IMR-90 (cell line): ENCODE measurements around the gene RAI1. TPM values are rescaled to one million over a fixed set of nuclear protein-coding genes. Genes with fewer than 3 reads are reported as not detected.

Experiments used
- ATAC-seq: fragments of 200-7000 bp; cut with Tn5 transposase; 2 replicates; pipeline ENCODE4 v1.9.1; 2020; ENCODE audit warnings: low read depth, mild to moderate bottlenecking, moderate library complexity
- BruUV-seq: library from RNA; stranded (reverse); fragments of 400-500 nt; replicated peaks from 2 replicates; lab custom pipeline; 2021; lab: Mats Ljungman, UMichigan
- CTCF ChIA-PET: fragments of 300-600 bp; formaldehyde crosslinking; extraction: SDS; loops from one replicate; lab custom pipeline; 2021; ENCODE audit warnings: antibody characterized with exemption; lab: Yijun Ruan, JAX
- POLR2A ChIA-PET: fragments of 300-600 bp; sonication (Branson Sonifier 250); formaldehyde crosslinking; loops from one replicate; lab custom pipeline; 2022; ENCODE audit warnings: antibody characterized with exemption; ENCODE audit not compliant: unreplicated experiment; lab: Charles Lee
- DNase-seq: peaks from one replicate; pipeline ENCODE4 v3.0.0; 2013
- H2AFZ ChIP-seq: replicated peaks from 2 replicates; pipeline ENCODE3; 2013; ENCODE audit warnings: low read length, mild to moderate bottlenecking; ENCODE audit not compliant: poor library complexity
- H2AK5ac ChIP-seq: 2 replicates; pipeline ENCODE4 v1.6.1; 2013; ENCODE audit warnings: low read depth, low read length, inconsistent platforms
- H2AK9ac ChIP-seq: replicated peaks from 2 replicates; pipeline ENCODE3; 2013; ENCODE audit warnings: mild to moderate bottlenecking, low read depth, low read length, moderate library complexity; ENCODE audit not compliant: poor library complexity
- H2BK120ac ChIP-seq: 2 replicates; pipeline ENCODE4 v1.6.1; 2013; ENCODE audit warnings: low read depth, low read length, inconsistent platforms
- H2BK15ac ChIP-seq: 3 replicates; pipeline ENCODE4 v1.6.1; 2013; ENCODE audit warnings: low read depth, low read length, inconsistent platforms
- H2BK20ac ChIP-seq: 2 replicates; pipeline ENCODE4 v1.6.1; 2013; ENCODE audit warnings: low read depth, mild to moderate bottlenecking, inconsistent platforms, low read length, moderate library complexity
- H2BK5ac ChIP-seq: 2 replicates; pipeline ENCODE4 v1.6.1; 2013; ENCODE audit warnings: mild to moderate bottlenecking, low read depth, low read length, inconsistent platforms; ENCODE audit not compliant: poor library complexity, severe bottlenecking
- H3K14ac ChIP-seq: replicated peaks from 2 replicates; pipeline ENCODE4 v1.6.1; 2013; ENCODE audit warnings: low read depth, low read length, inconsistent platforms
- H3K18ac ChIP-seq: 2 replicates; pipeline ENCODE4 v1.6.1; 2013; ENCODE audit warnings: low read depth, low read length, control low read depth
- H3K23ac ChIP-seq: 2 replicates; pipeline ENCODE4 v1.6.1; 2013; ENCODE audit warnings: low read depth, low read length, inconsistent platforms
- H3K27ac ChIP-seq: 2 replicates; pipeline ENCODE4 v1.5.1; 2013; ENCODE audit warnings: mild to moderate bottlenecking, control low read depth, low read length; ENCODE audit not compliant: insufficient read depth
- H3K27me3 ChIP-seq: 2 replicates; pipeline ENCODE4 v1.6.1; 2013; ENCODE audit warnings: low read length; ENCODE audit not compliant: control insufficient read depth, insufficient read depth
- H3K36me3 ChIP-seq: 2 replicates; pipeline ENCODE4 v1.6.1; 2013; ENCODE audit warnings: low read length, mixed read lengths; ENCODE audit not compliant: control insufficient read depth, insufficient read depth
- H3K4ac ChIP-seq: 2 replicates; pipeline ENCODE4 v1.6.1; 2013; ENCODE audit warnings: low read depth, low read length, inconsistent platforms
- H3K4me1 ChIP-seq: 2 replicates; pipeline ENCODE4 v1.6.1; 2013; ENCODE audit warnings: low read length, mixed read lengths; ENCODE audit not compliant: control insufficient read depth, insufficient read depth
- H3K4me2 ChIP-seq: 2 replicates; pipeline ENCODE4 v1.6.1; 2013; ENCODE audit warnings: low read depth, mild to moderate bottlenecking, control low read depth, low read length, moderate library complexity
- H3K4me3 ChIP-seq: 2 replicates; pipeline ENCODE4 v1.5.1; 2013; ENCODE audit warnings: low read depth, mild to moderate bottlenecking, control low read depth, low read length, moderate library complexity; ENCODE audit not compliant: insufficient read depth
- H3K56ac ChIP-seq: 2 replicates; pipeline ENCODE4 v1.6.1; 2013; ENCODE audit warnings: low read length, inconsistent platforms; ENCODE audit not compliant: insufficient read depth; ENCODE audit errors: extremely low read depth
- H3K79me1 ChIP-seq, 2 experiments: 2 replicates each; pipeline ENCODE4 v1.6.1; 2013; ENCODE audit warnings: low read length in 2 of 2, inconsistent platforms in 1 of 2, low read depth in 1 of 2
- H3K9ac ChIP-seq: 2 replicates; pipeline ENCODE4 v1.6.1; 2013; ENCODE audit warnings: low read depth, low read length, control low read depth
- H3K9me1 ChIP-seq: 2 replicates; pipeline ENCODE4 v1.6.1; 2013; ENCODE audit warnings: low read length, inconsistent platforms; ENCODE audit not compliant: insufficient read depth
- H3K9me3 ChIP-seq: 2 replicates; pipeline ENCODE4 v1.6.1; 2013; ENCODE audit warnings: low read length; ENCODE audit not compliant: control insufficient read depth, insufficient read depth
- H4K20me1 ChIP-seq: 2 replicates; pipeline ENCODE4 v1.6.1; 2013; ENCODE audit warnings: low read length, inconsistent platforms; ENCODE audit not compliant: insufficient read depth
- H4K5ac ChIP-seq: 2 replicates; pipeline ENCODE4 v1.6.1; 2013; ENCODE audit warnings: mild to moderate bottlenecking, low read depth, low read length, control low read depth
- H4K8ac ChIP-seq, 2 experiments: 2 replicates each; pipeline ENCODE4 v1.6.1; 2013; ENCODE audit warnings: low read depth in 2 of 2, low read length in 2 of 2, control low read depth in 1 of 2, inconsistent platforms in 1 of 2
- H4K91ac ChIP-seq: 2 replicates; pipeline ENCODE4 v1.6.1; 2013; ENCODE audit warnings: low read depth, low read length, inconsistent platforms; ENCODE audit not compliant: insufficient read depth
- BHLHE40 ChIP-seq: fragments of 150-350 bp; IDR thresholded peaks from 2 replicates; pipeline ENCODE4 v1.6.1; 2016; ENCODE audit warnings: mild to moderate bottlenecking, low read depth, low read length
- CEBPB ChIP-seq: IDR thresholded peaks from 2 replicates; pipeline ENCODE4 v1.6.1; 2012; ENCODE audit warnings: low read depth, low read length, improper control_type of control experiment
- CHD1 ChIP-seq: IDR thresholded peaks from 2 replicates; pipeline ENCODE4 v1.6.1; 2012; ENCODE audit warnings: low read depth, low read length, improper control_type of control experiment
- ELK1 ChIP-seq: fragments of 150-350 bp; IDR thresholded peaks from 2 replicates; pipeline ENCODE4 v1.6.1; 2016; ENCODE audit warnings: low read depth, mild to moderate bottlenecking, low read length, moderate library complexity, borderline replicate concordance
- MAFK ChIP-seq: IDR thresholded peaks from 2 replicates; pipeline ENCODE4 v1.6.1; 2012; ENCODE audit warnings: low read depth, low read length, improper control_type of control experiment
- MXI1 ChIP-seq: IDR thresholded peaks from 2 replicates; pipeline ENCODE4 v1.6.1; 2012; ENCODE audit warnings: low read depth, mild to moderate bottlenecking, low read length, moderate library complexity, borderline replicate concordance
- NFE2L2 ChIP-seq: fragments of 150-350 bp; IDR thresholded peaks from 2 replicates; pipeline ENCODE4 v1.6.1; 2016; ENCODE audit warnings: low read depth, mild to moderate bottlenecking, low read length
- RCOR1 ChIP-seq: IDR thresholded peaks from 2 replicates; pipeline ENCODE4 v1.6.1; 2012; ENCODE audit warnings: mild to moderate bottlenecking, low read length, improper control_type of control experiment; ENCODE audit not compliant: insufficient replicate concordance
- SMC3 ChIP-seq: fragments of 150-350 bp; IDR thresholded peaks from 2 replicates; pipeline ENCODE4 v1.6.1; 2016; ENCODE audit warnings: low read depth, mild to moderate bottlenecking, antibody characterized with exemption, low read length, moderate library complexity
- USF2 ChIP-seq: fragments of 150-350 bp; IDR thresholded peaks from 2 replicates; pipeline ENCODE4 v1.6.1; 2017; ENCODE audit warnings: mild to moderate bottlenecking, antibody characterized with exemption, low read length, low read depth
- WGBS, 2 experiments: methylation state at CpG; one replicate each; pipeline versions ENCODE4 v1.1.5 to v1.1.7; 2013; ENCODE audit warnings: missing lambda C conversion rate in 2 of 2; ENCODE audit not compliant: insufficient read length in 1 of 2; ENCODE audit errors: extremely low coverage in 2 of 2; 5-methylcytosine and 5-hydroxymethylcytosine counted together
- dilution Hi-C: fragments of 300-500 bp; cut with HindIII; formaldehyde crosslinking; loops from one replicate; pipeline ENCODE4 v1.14.3; 2018; ENCODE audit warnings: low sequenced_read_pairs; ENCODE audit not compliant: unreplicated experiment
- in situ Hi-C: fragments of 300-500 bp; cut with MboI; formaldehyde crosslinking; loops from 3 replicates; pipeline ENCODE4 v1.14.3; 2019; ENCODE audit warnings: low sequenced_read_pairs, inconsistent platforms, mixed read lengths
- intact Hi-C: fragments of 100-400 bp; cut with micrococcal nuclease; formaldehyde crosslinking; loops from 2 replicates; pipeline ENCODE4 v1.10.0; 2022
- polyA plus RNA-seq, 3 experiments: library from polyadenylated mRNA; depleted of rRNA; stranded (reverse); fragments of >200 nt; gene quantifications; 2 replicates each; pipeline ENCODE4 v1.2.3, GENCODE V29; 2012; ENCODE audit warnings: low replicate concordance in 1 of 3
- total RNA-seq: library from RNA; depleted of rRNA; stranded (reverse); fragments of >200 nt; gene quantifications from 2 replicates; pipeline ENCODE4 v1.2.3, GENCODE V29; 2012

The RAI1 gene
- total and polyA plus RNA-seq, 2 of the 4 experiments (the other 2 are of a cell fraction), result 1.8 to 10.5 TPM

GRCh38 chr17:17739388-17740066 lies 58.3 kb downstream of the RAI1 start (continued):
- TF ChIP-seq ELK1, result no peak

GRCh38 chr17:17740615-17741348 lies 59.5 kb downstream of the RAI1 start:
- intact Hi-C loops (loop anchor here (10.0 kb wide), 1 partner anchor 386 kb away; no protein-coding TSS in a partner anchor), dilution Hi-C loops (no loop called here), in situ Hi-C loops (no loop called here)
- WGBS, 2 experiments, result 80% methylated on average over 2 of the region's 27 CpGs; no CpG with 5 or more reads in 1 of the 2 experiments
- 0 out of 2 replicates have a peak overlapping the region, but pooled peaks have one; percentile 25 for H3K9ac ChIP-seq
- no peak overlapping the region; the same call in 1 of the 2 replicates for H2BK20ac ChIP-seq
- H4K5ac ChIP-seq, result no peak overlapping the region
- H2BK5ac ChIP-seq, result peak overlapping the region; percentile 7
- H3K56ac ChIP-seq, result no peak overlapping the region
- no TSS peak for BruUV-seq
- H3K4ac ChIP-seq, result peak overlapping the region; percentile 92
- H3K18ac ChIP-seq, result no peak overlapping the region
- H3K23ac ChIP-seq, result peak overlapping the region; percentile 79; the same call in 1 of the 2 replicates
- CTCF ChIA-PET, result no interaction called here
- H3K4me3 ChIP-seq, result no peak overlapping the region
- ATAC-seq (no peak), DNase-seq (no peak)
- H3K79me1 ChIP-seq, result peaks cover 46 to 97% of the 10 kb centered on the region in 2 experiments
- H4K8ac ChIP-seq, result peak overlapping the region; percentile 72 to 85; a peak in 2 of 4 replicates
- peak overlapping the region; percentile 8 for H2AFZ ChIP-seq
- H3K27ac ChIP-seq, result no peak overlapping the region
- POLR2A ChIA-PET, result no interaction called here
- peak overlapping the region; percentile 94 for H2AK5ac ChIP-seq
- H2BK15ac ChIP-seq, result peak overlapping the region; percentile 59; the same call in 1 of the 3 replicates
- peak overlapping the region; percentile 98 for H2AK9ac ChIP-seq
- H3K36me3 ChIP-seq, result peaks cover 2% of the 10 kb centered on the region; the same call in 1 of the 2 replicates
- peak overlapping the region; percentile 91; the same call in 1 of the 2 replicates for H3K14ac ChIP-seq
- no peaks in the 10 kb centered on the region for H3K9me3 ChIP-seq
- no peaks in the 10 kb centered on the region for H3K27me3 ChIP-seq
- peaks cover 43% of the 10 kb centered on the region for H3K4me1 ChIP-seq
- H4K91ac ChIP-seq, result peak overlapping the region; percentile 89
- H4K20me1 ChIP-seq, result peaks cover 92% of the 10 kb centered on the region
- peak overlapping the region; percentile 77; the same call in 1 of the 2 replicates for H2BK120ac ChIP-seq
- H3K4me2 ChIP-seq, result peak overlapping the region; percentile 0; the same call in 1 of the 2 replicates
- peaks cover 54% of the 10 kb centered on the region for H3K9me1 ChIP-seq
- TF ChIP-seq RCOR1 (no peak), CEBPB (no peak), CHD1 (no peak), SMC3 (no peak), BHLHE40 (no peak), MXI1 (no peak), MAFK (no peak), ELK1 (no peak), USF2 (no peak), NFE2L2 (no peak)
